GM21526 (cell line): ENCODE results near the gene DSCAM.

Experiments
- ATAC-seq: cut with Tn5 transposase; IDR thresholded peaks from one replicate; pipeline ENCODE4 v1.9.1; 2021; ENCODE audit warnings: moderate library complexity; ENCODE audit not compliant: unreplicated experiment, low FRiP score

DSCAM gene

DNA sequence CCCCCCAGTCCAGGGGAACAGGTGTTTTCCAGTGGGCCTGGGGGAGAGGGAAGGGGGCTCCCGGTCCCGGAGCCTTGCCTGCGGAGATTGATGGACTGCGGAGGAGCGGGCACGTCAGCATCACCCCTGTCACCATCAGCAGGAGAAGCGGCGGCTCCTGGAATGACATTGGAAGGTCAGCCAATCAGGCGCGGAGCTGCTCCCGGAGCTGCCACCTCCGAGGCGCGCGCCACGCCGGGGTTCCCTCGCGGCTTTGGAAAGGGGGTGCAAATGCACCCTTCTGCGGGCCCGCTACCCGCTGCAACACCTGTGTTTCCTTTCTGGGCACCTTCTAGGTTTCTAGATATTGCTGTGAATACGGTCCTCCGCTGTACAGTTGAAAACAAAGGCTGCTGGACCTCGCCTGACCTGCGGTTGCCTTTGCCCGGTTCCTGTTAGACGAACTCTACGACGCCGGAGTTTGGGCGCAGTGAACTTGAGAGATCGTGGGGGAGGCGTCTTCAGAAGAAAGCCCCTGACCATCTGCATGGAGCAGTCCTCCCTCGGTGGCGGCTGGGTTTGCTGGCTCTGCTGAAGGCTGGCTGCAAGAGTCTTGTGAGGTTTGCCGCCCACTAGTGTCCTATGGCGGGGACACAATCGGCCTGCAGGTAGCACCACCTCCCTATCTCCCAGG, 5.3 kb downstream of the DSCAM start:
- ATAC-seq: no peak

- ATAC-seq: no peak
These were observed 6.4 kb downstream of the DSCAM start for GRCh38 chr21:40840401-40841125.

DNA sequence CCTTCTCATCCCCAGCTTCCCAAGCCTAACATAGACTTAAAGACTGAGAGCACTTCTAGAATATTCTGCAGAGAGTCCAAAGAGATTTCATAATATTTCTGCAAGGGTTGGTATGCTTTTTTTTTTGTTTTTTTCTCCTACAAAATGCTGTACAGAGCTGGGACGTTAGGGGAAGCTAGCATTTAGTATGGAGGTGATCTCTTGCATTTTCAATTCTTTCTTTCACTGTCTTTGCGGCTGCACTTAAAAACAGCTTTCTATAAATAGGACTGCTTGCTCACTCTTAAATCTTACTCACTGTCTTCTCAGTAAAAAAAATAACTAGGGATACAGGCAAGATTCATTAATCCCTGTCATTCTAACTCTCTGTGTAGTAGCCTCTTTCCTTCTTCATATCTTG, 7.4 kb downstream of the DSCAM start:
- no peak for ATAC-seq

- no peak for ATAC-seq
These were observed 9.5 kb downstream of the DSCAM start for GRCh38 chr21:40837456-40837855.

GRCh38 chr21:40835184-40835694, 11.7 kb downstream of the DSCAM start:
- ATAC-seq: no peak

GRCh38 chr21:40833184-40833583, 13.8 kb downstream of the DSCAM start:
- ATAC-seq: no peak

- ATAC-seq: no peak
These were observed 14.6 kb downstream of the DSCAM start for GRCh38 chr21:40832316-40832715.

DNA sequence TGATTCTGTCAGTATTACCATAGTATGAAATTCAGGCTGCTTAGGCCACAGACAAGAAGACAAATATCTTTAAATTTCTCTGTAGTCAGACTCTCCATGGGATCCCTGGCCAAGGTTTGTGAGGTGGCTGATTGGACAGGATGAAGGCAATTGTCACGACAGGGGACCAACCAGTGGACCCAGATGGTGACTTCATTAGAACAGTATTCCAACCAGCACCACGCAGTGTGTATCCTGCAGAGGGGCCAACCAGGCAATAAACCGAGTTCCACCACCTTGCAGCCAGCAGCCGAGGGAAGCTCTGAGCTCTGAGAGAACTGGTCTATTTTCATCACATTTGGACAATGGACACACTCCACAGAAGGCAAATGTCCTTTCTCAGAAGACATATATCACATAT, 16.1 kb downstream of the DSCAM start:
- ATAC-seq: no peak

- ATAC-seq: no peak
These were observed 17.2 kb downstream of the DSCAM start for GRCh38 chr21:40829791-40830190.

- no peak for ATAC-seq
These were observed 17.6 kb downstream of the DSCAM start for GRCh38 chr21:40829308-40829707.

GRCh38 chr21:40827509-40827908, 19.4 kb downstream of the DSCAM start:
- ATAC-seq: no peak

GRCh38 chr21:40819071-40819900, 27.7 kb downstream of the DSCAM start:
- ATAC-seq: no peak

GRCh38 chr21:40813918-40814317, 33.0 kb downstream of the DSCAM start:
- ATAC-seq: no peak

GRCh38 chr21:40809673-40810197, 37.2 kb downstream of the DSCAM start:
- no peak for ATAC-seq

- ATAC-seq: no peak
These were observed 43.9 kb downstream of the DSCAM start for GRCh38 chr21:40803101-40803500.

DNA sequence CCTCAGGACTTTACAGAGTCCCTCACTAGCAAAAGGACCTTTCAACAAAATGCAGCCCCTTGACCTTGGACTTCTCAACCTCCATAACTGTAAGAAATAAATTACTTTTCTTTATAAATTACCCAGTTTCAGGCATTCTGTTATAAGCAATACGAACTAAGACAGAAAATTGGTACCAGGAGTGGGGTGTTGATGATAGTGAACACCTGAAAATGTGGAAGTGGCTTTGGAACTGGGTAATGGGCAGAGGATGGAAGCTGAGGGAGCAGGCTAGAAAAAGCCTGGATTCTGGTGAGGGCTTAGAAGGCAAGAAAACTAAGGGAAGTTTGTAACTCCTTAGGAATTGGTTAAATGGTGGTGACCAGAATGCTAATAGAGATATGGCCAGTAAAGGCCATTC, 46.8 kb downstream of the DSCAM start:
- no peak for ATAC-seq

- ATAC-seq: no peak
These were observed 49.1 kb downstream of the DSCAM start for GRCh38 chr21:40797891-40798290.

GRCh38 chr21:40797410-40797809, 49.5 kb downstream of the DSCAM start:
- ATAC-seq: no peak

DNA sequence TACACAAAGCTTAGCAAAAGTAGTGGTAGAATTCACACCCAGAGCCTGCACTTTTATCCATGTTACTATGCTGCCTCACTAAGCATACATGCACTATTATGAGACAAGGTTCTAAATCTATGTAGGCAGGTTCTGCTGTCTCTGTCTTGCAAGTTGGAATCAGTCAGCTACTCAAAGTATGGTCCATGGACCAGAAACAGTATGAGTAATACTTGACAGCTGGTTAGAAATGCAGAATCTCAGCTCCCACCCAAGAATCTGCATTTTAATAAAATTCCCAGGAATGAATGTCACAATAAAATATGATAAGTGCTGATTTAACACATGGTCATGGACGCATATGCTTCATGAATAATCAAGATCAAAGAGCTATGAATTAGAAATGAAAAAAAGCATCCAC, 50.5 kb downstream of the DSCAM start:
- no peak for ATAC-seq

DNA sequence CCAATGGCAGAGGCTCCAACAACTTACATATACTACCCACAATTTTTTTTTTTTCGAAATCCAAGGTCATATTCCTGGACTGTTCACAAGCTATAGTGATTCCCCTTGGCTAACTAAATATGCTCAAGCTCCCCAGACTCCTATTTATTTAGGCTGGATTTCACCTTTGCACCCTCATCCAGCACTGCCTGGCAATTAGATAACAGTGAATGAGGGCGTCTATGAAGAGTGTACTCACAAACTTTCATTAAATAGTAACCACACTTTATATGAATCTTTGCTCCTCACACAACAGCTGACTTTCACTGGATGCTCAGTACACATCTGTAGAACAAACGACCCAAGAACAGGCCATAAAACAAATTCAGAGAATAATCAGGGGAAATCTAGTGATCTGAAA, 51.6 kb downstream of the DSCAM start:
- ATAC-seq: no peak
